OCI-LY3 (cell line): ENCODE results near the gene STXBP4.
A peak's percentile ranks its signal among the peaks of the same experiment; 100 is the strongest.

Experiments used
- H2AFZ ChIP-seq: fragments of 200-600, 300-600 bp; shearing (Covaris generic); 2 replicates; pipeline ENCODE4 v1.6.0; 2014; ENCODE audit warnings: antibody characterized with exemption, low read depth, low read length
- H3K27ac ChIP-seq: fragments of 200-600, 300-600 bp; sonication (generic); 2 replicates; pipeline ENCODE4 v1.5.1; 2014; ENCODE audit warnings: mild to moderate bottlenecking, low read length, moderate library complexity, mixed read lengths
- H3K27me3 ChIP-seq: fragments of 200-600, 300-600 bp; sonication (generic); 2 replicates; pipeline ENCODE4 v1.6.1; 2014; ENCODE audit warnings: low read depth, low read length, mixed read lengths
- H3K36me3 ChIP-seq: fragments of 200-600, 300-600 bp; sonication (generic); replicated peaks from 2 replicates; pipeline ENCODE3; 2014; ENCODE audit warnings: low read depth, low read length, mixed read lengths
- H3K4me1 ChIP-seq: fragments of 300-600, 200-600 bp; sonication (generic); 2 replicates; pipeline ENCODE4 v1.6.1; 2014; ENCODE audit warnings: low read length, mixed read lengths
- H3K4me2 ChIP-seq: fragments of 200-600, 300-600 bp; sonication (generic); 2 replicates; pipeline ENCODE4 v1.6.1; 2014; ENCODE audit warnings: low read length, mixed read lengths
- H3K4me3 ChIP-seq: fragments of 300-600, 200-600 bp; sonication (generic); 2 replicates; pipeline ENCODE4 v1.5.1; 2014; ENCODE audit warnings: antibody characterized with exemption, mild to moderate bottlenecking, low read length, moderate library complexity
- H3K79me2 ChIP-seq: fragments of 300-600, 200-600 bp; shearing (Covaris generic); 2 replicates; pipeline ENCODE4 v1.6.1; 2014; ENCODE audit warnings: mild to moderate bottlenecking, low read length, mixed read lengths
- H3K9ac ChIP-seq: fragments of 300-600, 200-600 bp; shearing (Covaris generic); 2 replicates; pipeline ENCODE4 v1.6.0; 2014; ENCODE audit warnings: mild to moderate bottlenecking, low read length, moderate library complexity
- H3K9me3 ChIP-seq: fragments of 200-600, 300-600 bp; shearing (Covaris generic); 2 replicates; pipeline ENCODE4 v1.6.1; 2014; ENCODE audit warnings: low read length, mixed read lengths; ENCODE audit not compliant: insufficient read depth
- H4K20me1 ChIP-seq: fragments of 200-600, 300-600 bp; sonication (generic); 2 replicates; pipeline ENCODE4 v1.6.1; 2016; ENCODE audit warnings: low read length, mixed read lengths; ENCODE audit not compliant: insufficient read depth
- CTCF ChIP-seq: fragments of 200-600, 300-600 bp; sonication (generic); IDR thresholded peaks from 2 replicates; pipeline ENCODE4 v1.5.1; 2014; ENCODE audit warnings: antibody characterized with exemption, low read length, low read depth
- EZH2phosphoT487 ChIP-seq: fragments of 200-600 bp; shearing (Covaris generic); IDR thresholded peaks from 2 replicates; pipeline ENCODE4 v1.6.1; 2018; ENCODE audit warnings: antibody characterized with exemption, mixed run types, low read depth

Gene STXBP4

GRCh38 chr17:55023626-55024025 lies 55.1 kb downstream of the STXBP4 start:
- Histone ChIP-seq H4K20me1 (no peaks in the 10 kb centered on the region), H2AFZ (no peak overlapping the region), H3K9me3 (no peaks in the 10 kb centered on the region), H3K79me2 (no peaks in the 10 kb centered on the region), H3K4me2 (no peak overlapping the region), H3K27ac (no peak overlapping the region), H3K36me3 (no peaks in the 10 kb centered on the region), H3K27me3 (no peaks in the 10 kb centered on the region), H3K4me1 (no peaks in the 10 kb centered on the region), H3K4me3 (no peak overlapping the region), H3K9ac (no peak overlapping the region)
- TF ChIP-seq CTCF (no peak), EZH2phosphoT487 (no peak)

DNA sequence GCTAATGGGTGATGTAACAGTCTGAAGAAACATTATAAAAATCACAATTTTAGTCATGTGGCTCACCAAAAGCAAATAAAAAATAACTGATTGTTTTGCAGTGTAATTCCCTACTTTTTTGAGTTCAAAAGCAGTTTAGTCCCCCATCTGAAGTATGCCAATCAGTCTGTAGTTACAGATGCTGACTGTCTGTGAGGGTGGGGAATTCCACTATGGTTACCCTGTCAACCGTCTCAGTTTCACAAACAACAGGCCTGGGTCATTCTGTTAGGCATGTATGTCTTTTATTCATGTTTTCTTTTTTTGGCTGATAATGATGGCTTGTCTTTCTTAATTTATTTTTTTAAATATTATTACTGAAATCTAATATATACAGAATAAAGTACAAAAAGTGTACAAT lies 69.3 kb downstream of the STXBP4 start:
- Histone ChIP-seq H3K4me1 (peaks cover 10% of the 10 kb centered on the region), H4K20me1 (no peaks in the 10 kb centered on the region), H3K9ac (no peak overlapping the region), H3K27ac (no peak overlapping the region), H3K36me3 (no peaks in the 10 kb centered on the region), H2AFZ (no peak overlapping the region), H3K4me2 (peak overlapping the region; percentile 46), H3K27me3 (no peaks in the 10 kb centered on the region), H3K4me3 (no peak overlapping the region), H3K79me2 (no peaks in the 10 kb centered on the region), H3K9me3 (no peaks in the 10 kb centered on the region)
- TF ChIP-seq CTCF = no peak
- no peak for TF ChIP-seq EZH2phosphoT487

GRCh38 chr17:55038291-55038690 lies 69.7 kb downstream of the STXBP4 start:
- Histone ChIP-seq H4K20me1 (no peaks in the 10 kb centered on the region), H3K9me3 (no peaks in the 10 kb centered on the region), H3K36me3 (no peaks in the 10 kb centered on the region), H3K9ac (no peak overlapping the region), H3K27me3 (no peaks in the 10 kb centered on the region), H3K27ac (no peak overlapping the region), H3K4me3 (no peak overlapping the region), H3K4me2 (no peak overlapping the region), H2AFZ (no peak overlapping the region), H3K4me1 (peaks cover 10% of the 10 kb centered on the region), H3K79me2 (no peaks in the 10 kb centered on the region)
- TF ChIP-seq CTCF (no peak), EZH2phosphoT487 (no peak)

DNA sequence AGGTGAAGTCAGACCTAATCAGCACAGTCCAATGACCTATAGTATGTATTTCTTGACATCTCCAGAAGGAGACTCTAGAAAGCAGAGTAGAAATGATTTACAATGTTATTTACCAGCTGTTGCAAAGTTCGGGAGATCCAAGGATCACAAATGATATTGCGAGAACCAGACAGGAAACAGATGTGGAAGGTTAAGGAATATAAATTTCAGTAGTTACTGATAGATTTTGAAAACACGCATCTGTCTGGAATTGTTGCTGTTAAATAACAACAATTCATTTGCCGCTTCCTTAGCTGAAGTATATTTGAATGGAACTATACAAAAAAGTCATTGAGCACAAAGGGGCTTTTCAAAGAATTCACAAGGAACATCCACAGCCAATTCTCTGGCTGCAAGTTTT lies 72.0 kb downstream of the STXBP4 start:
- Histone ChIP-seq H2AFZ (no peak overlapping the region), H3K27me3 (no peaks in the 10 kb centered on the region), H3K36me3 (no peaks in the 10 kb centered on the region), H3K9ac (no peak overlapping the region), H3K4me2 (no peak overlapping the region), H3K4me3 (no peak overlapping the region), H3K4me1 (peaks cover 10% of the 10 kb centered on the region), H3K9me3 (no peaks in the 10 kb centered on the region), H3K27ac (no peak overlapping the region), H4K20me1 (no peaks in the 10 kb centered on the region), H3K79me2 (no peaks in the 10 kb centered on the region)
- no peak for TF ChIP-seq CTCF
- TF ChIP-seq EZH2phosphoT487 = no peak
